C4-2B (cell line): Measurements from ENCODE around the gene KLHL3.

Source experiments
- ZFX ChIP-seq: fragments of 450-650 bp; IDR thresholded peaks from 2 replicates; pipeline ENCODE4 v1.6.1; 2017
- TF ChIP-seq, protein P1 (sequence below): fragments of 450-650 bp; conservative IDR thresholded peaks from 2 replicates; pipeline ENCODE4 v1.5.1; 2017; ENCODE audit warnings: mild to moderate bottlenecking

DNA sequence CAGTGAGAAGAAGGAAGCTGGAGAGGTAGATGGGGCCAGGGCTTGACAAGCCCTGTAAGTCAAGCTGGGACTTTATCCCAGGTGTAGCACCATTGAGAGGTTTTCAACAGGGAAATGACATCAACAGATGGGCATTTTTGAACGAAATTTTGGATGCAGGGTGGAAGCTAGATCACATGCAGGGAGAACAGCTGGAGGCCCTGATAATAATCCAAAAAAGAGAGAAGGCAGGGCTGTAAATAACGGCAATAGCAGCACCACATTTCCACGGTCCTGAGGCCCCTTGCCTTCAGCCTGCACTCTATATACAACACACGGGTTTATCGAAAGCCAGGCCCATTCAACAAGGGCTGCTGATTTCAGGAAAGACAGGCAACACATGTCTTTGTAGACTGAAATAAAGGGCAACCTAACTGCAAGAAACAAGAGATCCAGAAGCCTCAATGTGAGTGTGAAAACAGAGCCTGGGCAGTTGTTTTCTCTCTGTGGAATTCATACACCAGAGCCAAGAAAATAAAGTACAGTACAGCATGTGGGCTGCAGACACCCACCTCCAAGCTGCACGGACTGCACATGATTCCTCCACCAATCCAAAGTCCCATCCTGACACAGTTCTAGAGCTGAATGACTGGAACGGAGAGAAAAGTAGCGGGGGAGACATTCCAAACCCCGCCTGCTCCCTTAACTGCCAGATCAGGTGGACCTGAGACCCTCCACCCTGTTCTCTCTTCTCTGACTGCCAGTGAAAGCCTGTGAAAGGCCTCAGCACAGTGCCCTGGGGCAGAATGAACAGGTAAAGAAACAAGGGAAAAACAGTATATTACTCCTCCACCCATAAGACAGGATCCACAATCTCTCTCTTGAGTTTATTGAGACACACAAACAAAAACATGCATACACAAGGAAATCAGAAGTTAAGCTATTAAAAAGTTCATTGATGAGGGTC is 36.3 kb downstream of the KLHL3 start:
- TF ChIP-seq, protein P1, sequence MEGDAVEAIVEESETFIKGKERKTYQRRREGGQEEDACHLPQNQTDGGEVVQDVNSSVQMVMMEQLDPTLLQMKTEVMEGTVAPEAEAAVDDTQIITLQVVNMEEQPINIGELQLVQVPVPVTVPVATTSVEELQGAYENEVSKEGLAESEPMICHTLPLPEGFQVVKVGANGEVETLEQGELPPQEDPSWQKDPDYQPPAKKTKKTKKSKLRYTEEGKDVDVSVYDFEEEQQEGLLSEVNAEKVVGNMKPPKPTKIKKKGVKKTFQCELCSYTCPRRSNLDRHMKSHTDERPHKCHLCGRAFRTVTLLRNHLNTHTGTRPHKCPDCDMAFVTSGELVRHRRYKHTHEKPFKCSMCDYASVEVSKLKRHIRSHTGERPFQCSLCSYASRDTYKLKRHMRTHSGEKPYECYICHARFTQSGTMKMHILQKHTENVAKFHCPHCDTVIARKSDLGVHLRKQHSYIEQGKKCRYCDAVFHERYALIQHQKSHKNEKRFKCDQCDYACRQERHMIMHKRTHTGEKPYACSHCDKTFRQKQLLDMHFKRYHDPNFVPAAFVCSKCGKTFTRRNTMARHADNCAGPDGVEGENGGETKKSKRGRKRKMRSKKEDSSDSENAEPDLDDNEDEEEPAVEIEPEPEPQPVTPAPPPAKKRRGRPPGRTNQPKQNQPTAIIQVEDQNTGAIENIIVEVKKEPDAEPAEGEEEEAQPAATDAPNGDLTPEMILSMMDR: no peak
- TF ChIP-seq ZFX: no peak
